SK-N-SH treated with all-trans-retinoic acid at 6 μM for 48 hours (cell line): ENCODE results near the gene TATDN3.

Source experiments
- ARNTL ChIP-seq: fragments of 450-650 bp; formaldehyde crosslinking; IDR thresholded peaks from 2 replicates; pipeline ENCODE4 v1.5.0; 2020; ENCODE audit warnings: low read depth, mild to moderate bottlenecking, moderate library complexity, borderline replicate concordance
- CSDC2 ChIP-seq: fragments of 250-450 bp; sonication (Bioruptor Pico); IDR thresholded peaks from 2 replicates; pipeline ENCODE4 v1.5.0; 2020; ENCODE audit warnings: mild to moderate bottlenecking, moderate library complexity
- ESRRG ChIP-seq: fragments of 250-450 bp; sonication (Bioruptor Pico); IDR thresholded peaks from 2 replicates; pipeline ENCODE4 v1.6.1; 2021; ENCODE audit warnings: mild to moderate bottlenecking
- ISL1 ChIP-seq: fragments of 250-450 bp; sonication (Bioruptor Pico); IDR thresholded peaks from 2 replicates; pipeline ENCODE4 v2.1.2; 2022; ENCODE audit warnings: mild to moderate bottlenecking, moderate library complexity
- RARB ChIP-seq: fragments of 250-450 bp; sonication (Bioruptor Pico); IDR thresholded peaks from 2 replicates; pipeline ENCODE4 v1.8.0; 2021; ENCODE audit warnings: mild to moderate bottlenecking, moderate library complexity
- SNAI2 ChIP-seq: fragments of 250-450 bp; sonication (Bioruptor Pico); IDR thresholded peaks from 2 replicates; pipeline ENCODE4 v1.5.0; 2020; ENCODE audit warnings: mild to moderate bottlenecking, moderate library complexity
- TOX ChIP-seq: fragments of 250-450 bp; sonication (Bioruptor Pico); IDR thresholded peaks from 2 replicates; pipeline ENCODE4 v1.8.0; 2021; ENCODE audit warnings: mild to moderate bottlenecking, moderate library complexity, borderline replicate concordance
- TSHZ2 ChIP-seq: fragments of 250-450 bp; sonication (Bioruptor Pico); IDR thresholded peaks from 2 replicates; pipeline ENCODE4 v1.5.0; 2020; ENCODE audit warnings: mild to moderate bottlenecking, moderate library complexity
- ZFP3 ChIP-seq: fragments of 250-450 bp; sonication (Bioruptor Pico); IDR thresholded peaks from 2 replicates; pipeline ENCODE4 v1.5.0; 2020; ENCODE audit warnings: mild to moderate bottlenecking, moderate library complexity
- ZFP30 ChIP-seq: fragments of 450-650 bp; formaldehyde crosslinking; IDR thresholded peaks from 2 replicates; pipeline ENCODE4 v1.5.0; 2022; ENCODE audit warnings: mild to moderate bottlenecking, moderate library complexity
- ZNF70 ChIP-seq: fragments of 450-650 bp; formaldehyde crosslinking; IDR thresholded peaks from 2 replicates; pipeline ENCODE4 v1.5.0; 2020; ENCODE audit warnings: mild to moderate bottlenecking, moderate library complexity
- ZNF8 ChIP-seq: fragments of 450-650 bp; formaldehyde crosslinking; IDR thresholded peaks from 2 replicates; pipeline ENCODE4 v1.5.0; 2020; ENCODE audit warnings: mild to moderate bottlenecking, moderate library complexity
- TF ChIP-seq, protein P1 (sequence below): fragments of 250-450 bp; sonication (Bioruptor Pico); IDR thresholded peaks from 2 replicates; pipeline ENCODE4 v1.8.0; 2020; ENCODE audit warnings: mild to moderate bottlenecking, moderate library complexity, borderline replicate concordance

- TF ChIP-seq ARNTL (CRISPR knock-in tag) (no peak), ZNF8 (CRISPR knock-in tag) (no peak), RARB (CRISPR knock-in tag) (no peak), ESRRG (CRISPR knock-in tag) (no peak), ZFP30 (CRISPR knock-in tag) (no peak), TOX (CRISPR knock-in tag) (no peak), TSHZ2 (CRISPR knock-in tag) (no peak), ZFP3 (no peak), SNAI2 (CRISPR knock-in tag) (no peak), CSDC2 (no peak), ISL1 (no peak), ZNF70 (CRISPR knock-in tag) (no peak)
- TF ChIP-seq, protein P1, sequence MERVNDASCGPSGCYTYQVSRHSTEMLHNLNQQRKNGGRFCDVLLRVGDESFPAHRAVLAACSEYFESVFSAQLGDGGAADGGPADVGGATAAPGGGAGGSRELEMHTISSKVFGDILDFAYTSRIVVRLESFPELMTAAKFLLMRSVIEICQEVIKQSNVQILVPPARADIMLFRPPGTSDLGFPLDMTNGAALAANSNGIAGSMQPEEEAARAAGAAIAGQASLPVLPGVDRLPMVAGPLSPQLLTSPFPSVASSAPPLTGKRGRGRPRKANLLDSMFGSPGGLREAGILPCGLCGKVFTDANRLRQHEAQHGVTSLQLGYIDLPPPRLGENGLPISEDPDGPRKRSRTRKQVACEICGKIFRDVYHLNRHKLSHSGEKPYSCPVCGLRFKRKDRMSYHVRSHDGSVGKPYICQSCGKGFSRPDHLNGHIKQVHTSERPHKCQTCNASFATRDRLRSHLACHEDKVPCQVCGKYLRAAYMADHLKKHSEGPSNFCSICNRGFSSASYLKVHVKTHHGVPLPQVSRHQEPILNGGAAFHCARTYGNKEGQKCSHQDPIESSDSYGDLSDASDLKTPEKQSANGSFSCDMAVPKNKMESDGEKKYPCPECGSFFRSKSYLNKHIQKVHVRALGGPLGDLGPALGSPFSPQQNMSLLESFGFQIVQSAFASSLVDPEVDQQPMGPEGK (CRISPR knock-in tag), result no peak
These were observed 14.5 kb upstream of the TATDN3 start for GRCh38 chr1:212777151-212777550.
